ENCODE measurements around the gene ENKUR.
"Not testable (repeated sequence)": the region's sequence is repeated elsewhere in the genome, so short reads cannot be mapped to it uniquely, and the experiment has no call there.

Gene ENKUR

DNA sequence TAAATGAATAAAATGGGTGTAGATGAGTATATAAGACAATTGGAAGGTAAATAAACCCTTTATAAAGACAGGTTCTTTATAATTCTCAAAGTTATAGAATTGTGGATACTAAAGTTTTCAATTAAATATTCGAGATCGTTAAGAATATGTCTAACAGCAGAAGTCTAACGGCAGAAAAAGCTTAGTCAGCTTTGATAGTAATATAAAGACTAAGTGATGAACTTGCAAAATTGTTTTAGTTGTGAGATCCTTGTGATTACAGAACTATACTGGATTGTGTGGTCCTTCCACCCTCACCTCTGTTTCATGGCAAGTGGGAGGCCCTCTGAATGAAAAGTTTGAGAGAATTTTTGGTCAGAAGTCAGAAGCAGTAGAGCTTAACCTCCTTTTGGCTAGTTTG is 2.7 kb upstream of the ENKUR start:
- DNase-seq: no peak

DNA sequence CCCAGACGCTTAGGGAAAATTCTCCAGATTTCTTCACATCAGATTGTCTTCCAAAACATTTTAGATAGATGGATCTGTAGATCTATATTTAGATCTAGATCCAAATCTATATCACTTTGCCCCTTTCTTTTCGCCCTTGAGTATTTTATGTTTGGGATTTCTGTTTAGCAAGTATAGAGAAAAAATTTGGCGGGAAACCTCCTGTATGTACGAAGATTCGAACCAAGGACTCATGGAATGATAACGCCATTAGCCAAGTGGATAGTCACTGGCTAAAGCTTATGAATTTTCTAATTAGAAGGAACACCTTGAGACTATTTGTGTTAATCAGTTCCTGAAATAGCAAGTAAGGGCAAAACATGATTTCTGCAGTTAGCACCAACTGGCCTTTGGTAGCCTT is 1.7 kb upstream of the ENKUR start:
- no peak for DNase-seq

DNA sequence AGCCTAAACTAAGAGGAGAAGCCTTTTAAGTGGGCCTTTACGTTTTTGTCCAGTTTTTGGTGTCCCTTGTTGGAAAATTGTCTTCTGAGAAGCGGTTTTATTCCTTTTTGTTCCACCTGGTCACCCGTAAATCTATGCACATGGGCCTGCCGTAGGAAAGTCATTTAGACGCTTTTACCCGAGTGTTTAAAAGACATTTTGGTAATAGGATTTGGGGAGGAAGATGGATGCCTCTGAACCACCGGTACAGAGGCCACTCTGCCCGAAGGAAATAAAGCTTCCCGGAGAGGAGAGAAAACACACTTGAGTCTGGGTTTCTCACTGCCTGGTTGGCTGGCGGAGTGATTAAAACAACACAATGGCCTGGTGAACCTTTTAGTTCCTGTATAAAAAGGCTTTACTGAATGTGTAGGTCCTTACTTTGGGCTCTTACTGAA is 1.2 kb upstream of the ENKUR start:
- no peak for DNase-seq

DNA sequence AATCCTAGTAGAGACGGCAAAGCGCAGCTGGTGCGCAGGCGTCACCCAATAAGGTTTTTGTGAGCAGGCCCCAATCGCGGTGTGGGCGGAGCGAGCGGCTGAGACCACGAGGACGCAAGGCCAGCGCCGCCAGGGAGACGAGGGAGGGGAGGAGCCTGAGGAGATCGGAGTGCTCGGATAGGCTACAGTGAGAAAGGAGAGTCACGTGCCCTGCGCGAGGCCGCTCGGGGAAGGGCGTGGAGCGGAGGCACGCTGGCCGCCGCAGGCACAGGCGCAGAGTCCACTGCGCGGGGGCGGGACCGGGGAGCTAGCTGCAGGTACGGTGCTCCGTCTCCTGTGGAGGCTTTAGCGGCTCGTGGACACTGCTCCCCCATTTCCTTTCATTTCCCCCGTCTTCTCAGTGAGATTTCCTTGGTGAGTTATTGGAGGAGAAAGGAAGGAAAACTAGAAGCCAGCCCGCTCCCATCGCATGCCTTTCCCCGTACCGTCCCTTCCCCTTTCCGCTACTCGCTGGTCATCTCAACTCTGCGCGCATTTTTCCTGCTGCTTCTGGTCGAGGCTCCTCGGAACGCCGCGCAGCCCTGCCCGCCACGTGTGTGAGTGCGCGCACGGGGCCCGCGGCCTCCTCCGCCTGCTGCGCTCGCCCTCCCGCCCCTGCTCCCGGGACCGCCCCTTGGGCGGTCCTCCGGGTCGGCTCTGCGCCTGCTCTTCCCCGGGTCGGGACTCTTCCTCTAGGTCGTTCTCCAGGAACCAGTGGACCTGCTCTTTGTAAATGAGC is 607 bp upstream of the ENKUR start, which contains the start of gene THNSL1:
Gene THNSL1, plus strand, starts transcription at position 237 of the 778 bp plus-strand sequence. CDS start 6,612 bp downstream, outside the sequence.
- peak; percentile 89 for DNase-seq

DNA sequence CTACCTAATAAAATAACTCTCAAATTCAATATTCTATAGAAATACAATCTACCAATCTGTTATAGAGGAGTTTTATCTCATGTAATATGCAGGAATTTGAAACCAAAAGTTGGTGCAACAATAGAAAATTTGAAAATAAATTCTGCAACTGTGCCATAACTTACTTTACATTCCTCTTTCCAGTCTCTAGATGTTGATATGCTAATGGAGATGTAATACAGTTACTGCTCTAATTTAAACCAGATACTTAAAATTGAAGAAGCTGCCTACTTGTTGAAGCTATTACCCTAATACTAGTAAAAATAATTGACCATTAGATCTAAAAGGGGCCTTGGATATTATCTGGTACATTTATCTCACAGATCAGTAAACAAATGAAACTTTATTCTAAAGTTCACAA is 1.4 kb downstream of the ENKUR start:
- no peak for DNase-seq

DNA sequence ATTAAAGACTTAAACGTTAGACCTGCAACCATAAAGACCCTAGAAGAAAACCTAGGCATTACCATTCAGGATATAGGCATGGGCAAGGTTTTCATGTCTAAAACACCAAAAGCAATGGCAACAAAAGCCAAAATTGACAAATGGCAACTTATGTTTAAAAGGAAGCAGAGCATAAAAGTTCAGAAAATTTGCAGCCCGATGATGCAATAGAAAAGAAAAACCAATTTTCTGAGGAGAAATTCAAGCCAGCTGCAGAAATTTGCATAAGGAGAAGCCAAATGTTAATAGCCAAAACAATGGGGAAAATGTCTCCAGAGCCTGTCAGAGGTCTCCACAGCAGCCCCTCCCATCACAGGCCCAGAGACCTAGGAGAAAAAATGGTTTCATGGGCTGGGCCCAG is 4.4 kb downstream of the ENKUR start:
- not testable (repeated sequence) for DNase-seq

DNA sequence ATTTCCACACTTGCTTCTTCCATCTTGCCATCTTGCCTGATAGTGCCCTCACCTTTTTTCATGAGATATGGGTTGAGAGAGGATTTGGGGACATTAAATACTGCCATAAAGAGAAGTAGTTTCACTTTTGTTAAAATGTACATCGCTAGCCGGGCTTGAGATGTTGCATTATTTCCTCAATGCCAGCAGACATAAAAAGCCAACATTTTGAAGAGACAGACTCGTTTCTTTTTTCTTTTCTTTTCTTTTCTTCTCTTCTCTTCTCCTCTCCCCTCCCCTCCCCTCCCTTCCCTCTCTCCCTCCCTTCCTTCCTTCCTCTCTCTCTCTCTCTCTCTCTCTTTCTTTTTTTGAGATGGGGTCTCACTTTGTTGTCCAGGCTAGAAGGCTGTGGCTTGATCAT is 17.9 kb downstream of the ENKUR start:
- no peak for DNase-seq

DNA sequence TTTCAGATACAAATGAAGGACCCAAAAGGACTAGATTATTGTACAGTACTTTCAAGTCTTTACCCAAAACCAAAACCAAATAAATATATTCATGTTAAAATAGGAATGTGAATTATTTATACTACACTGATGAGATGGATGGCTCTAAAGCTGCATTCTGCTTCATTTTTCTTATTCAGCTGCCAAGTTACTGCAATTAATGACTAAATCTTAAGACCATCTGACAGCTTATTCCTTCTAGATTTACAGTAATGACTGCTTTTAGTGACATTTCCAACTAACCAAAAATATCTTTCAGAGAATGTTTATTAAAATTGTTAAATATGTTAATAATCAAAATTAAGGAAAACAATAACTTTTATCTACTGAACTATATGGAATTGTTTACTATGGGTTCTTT is 20.9 kb downstream of the ENKUR start:
- DNase-seq: no peak

DNA sequence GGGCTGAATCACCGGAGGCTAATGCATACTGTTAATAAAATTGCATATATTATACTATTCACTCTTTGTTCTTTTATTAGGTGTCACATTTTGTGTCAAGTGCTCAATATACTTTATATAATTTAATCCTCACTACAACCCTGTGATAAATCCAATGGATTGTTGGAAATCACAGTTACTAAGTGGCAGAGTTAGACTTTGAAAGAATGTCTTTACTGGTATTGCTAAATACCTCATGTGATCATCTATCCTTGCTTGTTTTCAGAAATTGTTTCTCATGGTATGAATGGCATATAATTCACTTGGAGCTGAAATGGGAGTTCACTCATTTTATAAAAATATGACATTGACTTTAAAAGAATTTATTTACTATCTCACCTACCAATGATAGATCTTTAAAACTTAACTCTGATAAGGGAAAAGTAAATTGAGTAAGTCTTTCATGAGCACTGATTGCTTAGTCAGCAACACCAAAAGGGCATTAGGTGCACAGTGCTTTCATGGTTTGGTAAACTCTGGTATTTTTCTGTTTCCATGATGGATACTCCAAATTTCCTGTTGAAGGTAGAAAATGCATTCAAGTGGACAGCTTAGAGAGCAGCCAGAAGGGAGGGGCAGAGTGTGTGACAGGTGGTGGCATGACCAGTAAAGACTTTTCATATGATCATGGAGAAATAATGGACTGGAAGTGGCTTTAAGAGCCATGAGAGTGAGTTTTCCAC is 22.6 kb downstream of the ENKUR start:
- no peak for DNase-seq

DNA sequence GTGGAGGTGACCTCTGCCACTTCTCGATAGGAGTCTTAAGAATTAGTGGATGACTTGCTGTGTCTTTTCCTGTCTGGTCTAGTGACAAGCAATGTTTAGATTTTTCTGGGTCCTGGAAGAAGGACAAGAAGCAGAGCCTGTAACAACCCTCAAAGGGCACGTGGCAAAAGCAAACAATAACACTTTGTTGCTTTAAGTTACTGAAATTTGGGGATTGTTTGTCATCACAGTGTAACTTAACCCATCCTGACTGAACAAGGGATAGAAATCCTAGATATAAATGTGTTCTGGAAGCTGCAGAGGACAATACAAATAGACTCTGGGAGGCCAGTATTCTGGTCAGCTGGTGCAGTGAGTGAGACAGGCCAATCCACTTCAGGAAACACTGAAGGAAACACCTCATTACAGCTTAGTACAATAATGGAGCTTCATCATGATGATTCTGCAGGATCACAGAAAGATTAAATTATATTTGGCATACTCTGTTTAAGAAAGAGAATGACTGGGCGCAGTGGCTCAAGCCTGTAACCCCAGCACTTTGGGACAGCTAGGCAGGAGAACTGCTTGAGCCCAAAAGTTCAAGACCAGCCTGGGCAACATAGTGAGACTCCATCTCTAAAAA is 23.3 kb downstream of the ENKUR start:
- no peak for DNase-seq

DNA sequence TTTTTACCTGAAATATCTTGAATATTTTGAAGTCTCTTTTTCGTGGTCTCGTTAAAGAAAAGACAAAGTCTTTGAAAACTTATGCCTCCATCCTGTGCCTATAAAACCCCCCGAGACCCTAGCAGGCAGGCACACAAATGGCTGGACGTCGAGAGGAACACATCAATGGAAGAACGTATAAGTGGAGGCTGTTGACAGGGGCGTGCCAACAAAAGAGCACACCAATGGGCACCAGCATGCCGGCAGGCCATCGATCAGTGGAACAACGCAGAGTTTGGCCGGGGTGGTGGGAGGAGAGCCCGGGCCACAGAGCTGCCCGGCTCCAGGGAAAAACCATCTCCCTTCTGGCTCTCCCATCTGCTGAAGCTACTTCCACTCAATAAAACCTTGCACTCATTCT is 24.7 kb downstream of the ENKUR start:
- DNase-seq: no peak

DNA sequence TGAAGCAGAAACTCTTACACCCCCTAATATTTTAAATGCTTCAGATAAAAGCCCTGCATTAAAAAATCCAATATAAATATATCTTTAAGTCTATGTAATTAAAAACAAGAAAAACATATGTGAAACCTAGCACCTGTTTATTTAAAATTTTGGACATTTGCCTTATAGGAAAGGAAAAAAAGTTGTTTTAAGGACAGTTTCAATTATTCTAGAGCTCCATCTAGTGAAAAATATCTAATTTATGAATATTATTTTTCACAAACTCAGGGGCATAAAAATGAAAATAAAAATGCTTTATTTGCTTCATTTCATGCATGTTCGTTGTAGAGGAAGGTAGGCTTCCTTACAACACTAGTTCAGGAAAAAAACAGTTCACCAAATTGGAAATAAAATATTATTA is 26.1 kb downstream of the ENKUR start:
- DNase-seq: no peak

DNA sequence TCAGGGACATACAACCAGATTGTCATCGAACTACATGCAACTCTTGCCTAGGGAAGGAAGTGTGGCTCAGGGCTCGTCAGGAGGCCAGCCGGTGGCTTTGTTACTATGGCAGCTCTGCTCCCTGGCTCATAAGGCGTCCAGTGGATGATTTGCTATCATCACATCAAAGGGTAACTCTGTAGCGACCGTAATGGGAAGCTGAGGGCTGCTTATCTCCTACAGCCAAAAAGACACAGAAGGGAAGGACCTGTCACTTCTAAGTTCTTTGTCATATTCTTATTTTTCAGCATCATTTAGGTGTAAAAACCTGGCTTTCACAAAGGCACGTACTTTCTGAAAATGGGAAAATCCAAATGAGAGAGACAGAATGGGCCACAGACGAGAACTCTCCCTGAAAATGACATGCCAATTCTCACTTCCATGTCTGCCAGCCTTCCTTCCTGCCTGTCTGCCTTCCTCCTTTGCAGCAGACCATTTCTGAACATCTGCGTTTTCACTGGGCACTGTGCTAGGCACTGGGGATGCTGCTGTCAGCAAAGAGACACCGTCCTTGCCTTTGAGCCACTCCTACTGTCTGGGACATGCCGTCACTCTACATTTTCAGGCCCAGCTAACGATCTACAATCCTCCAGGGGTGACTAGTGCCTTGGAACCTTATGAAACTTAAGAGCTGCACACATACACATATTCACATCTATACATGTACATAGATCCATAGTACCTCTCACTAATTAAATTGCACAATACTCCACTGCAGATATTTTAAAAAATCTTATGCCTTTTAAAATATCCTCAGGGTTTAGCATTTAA is 26.9 kb downstream of the ENKUR start:
- DNase-seq: no peak

DNA sequence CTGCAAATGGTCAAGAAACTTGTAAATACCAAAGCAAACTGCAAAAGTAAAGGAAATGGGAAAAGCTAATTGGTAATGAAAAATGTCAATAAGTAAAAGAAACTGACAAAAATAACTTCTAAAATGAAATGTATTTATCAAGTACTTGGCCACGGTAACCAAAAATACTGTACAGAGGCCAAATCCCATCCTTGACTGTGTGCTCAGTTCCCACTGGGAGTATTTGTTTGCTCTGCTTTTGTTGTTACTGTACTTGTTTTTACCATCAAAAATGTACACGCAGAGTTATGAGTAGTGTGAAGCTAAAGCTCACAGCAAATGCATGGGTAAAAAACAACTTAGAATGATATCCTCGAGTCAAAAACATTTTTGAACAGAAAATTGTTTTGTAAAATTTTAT is 31.1 kb downstream of the ENKUR start:
- no peak for DNase-seq

DNA sequence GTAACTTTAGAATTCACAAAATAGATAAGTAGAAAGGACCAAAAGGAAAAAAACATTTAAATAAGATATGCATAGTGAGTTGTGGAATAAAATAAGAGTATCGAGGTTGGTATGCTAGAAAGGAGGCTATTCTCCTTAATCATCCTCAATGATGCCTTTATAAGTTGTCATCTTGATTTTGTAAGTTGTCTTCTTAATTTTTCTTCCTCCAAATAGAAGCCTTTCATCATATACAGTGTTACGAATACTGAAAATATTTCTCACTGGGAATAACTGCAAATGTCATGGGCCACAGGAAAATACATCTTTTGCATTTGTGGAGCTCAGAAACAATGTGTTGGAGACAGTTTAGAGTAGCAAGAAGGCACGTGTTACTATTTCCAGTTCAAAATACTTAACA is 32.0 kb downstream of the ENKUR start:
- DNase-seq: no peak

DNA sequence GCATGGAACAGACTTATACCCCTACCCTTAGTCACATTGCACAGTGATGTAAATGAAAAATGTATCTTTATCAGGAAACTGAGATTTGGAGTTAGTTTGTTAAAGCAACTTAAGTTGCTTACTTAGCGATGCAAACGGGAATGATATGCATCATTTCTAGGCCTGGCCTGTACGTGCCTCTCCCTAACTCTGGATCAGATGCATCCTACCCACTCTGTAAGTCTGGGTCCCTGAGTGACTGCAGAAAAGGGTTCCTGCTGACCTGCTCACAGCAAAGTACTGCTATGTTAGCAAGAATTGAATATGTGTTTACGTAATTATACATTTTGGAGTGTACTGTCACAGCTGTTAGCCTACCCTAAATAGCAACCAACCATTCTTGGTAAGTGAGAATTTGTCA is 32.8 kb downstream of the ENKUR start:
- DNase-seq: no peak

DNA sequence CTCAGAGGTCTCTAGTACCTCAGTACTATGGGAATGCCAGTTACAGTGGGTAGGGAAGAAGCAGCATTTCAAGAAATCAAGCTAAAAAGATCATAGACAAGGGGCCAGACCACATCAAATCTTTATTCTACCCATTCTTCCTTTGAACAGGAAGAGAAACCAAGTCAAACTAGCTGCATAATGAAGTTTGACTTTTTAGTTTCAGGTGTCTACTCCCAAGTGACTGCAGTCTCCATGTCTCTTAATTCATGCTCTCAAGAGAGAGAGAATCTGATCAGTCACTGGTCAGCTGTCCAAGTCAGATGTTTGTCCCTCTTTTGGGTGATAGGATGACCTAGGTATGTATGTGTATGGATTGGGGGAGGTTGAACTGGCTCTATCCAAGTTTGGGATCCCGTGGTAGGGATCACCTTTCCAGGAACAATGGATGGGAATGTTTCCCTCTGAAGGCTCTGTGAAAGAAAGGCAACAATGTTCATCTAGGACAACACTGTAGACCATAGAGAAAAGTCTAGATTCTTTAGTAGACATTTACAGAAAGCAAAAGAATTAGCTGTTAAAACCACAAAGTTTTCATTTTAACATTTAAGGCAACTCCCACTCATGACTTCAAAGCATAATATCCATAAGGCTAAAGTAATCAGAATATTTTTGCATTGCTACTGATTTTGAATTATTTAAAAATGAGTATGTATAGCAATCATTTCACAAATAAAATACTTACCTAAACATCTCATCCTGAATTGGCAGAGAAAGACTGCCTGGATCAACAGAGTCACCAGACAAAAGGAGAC is 33.4 kb downstream of the ENKUR start:
- no peak for DNase-seq

DNA sequence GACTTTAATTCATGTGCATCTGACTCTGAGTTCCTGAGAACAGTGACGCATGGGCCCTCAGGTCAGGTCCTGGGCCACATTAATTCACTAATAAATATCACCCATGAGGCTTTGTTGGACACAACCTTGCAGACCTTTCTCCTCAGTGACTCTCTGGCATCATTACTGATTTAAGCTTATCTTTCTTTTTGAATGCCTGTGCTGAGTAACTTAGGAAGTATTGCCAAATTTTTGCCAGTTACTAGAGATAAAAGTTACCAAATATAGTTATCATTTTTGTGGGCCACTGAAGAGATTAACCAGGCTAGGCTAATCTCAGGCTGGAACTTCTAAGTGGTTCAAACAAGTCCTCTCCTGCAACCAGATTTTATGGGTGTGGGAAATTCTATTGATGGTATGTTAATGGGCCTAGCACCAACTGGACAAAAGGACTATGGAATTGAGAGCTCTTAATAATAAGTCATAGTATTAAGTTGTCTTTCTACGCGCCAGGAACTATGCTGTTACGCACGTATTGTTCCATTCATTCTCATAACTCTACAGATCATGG is 34.7 kb downstream of the ENKUR start:
- no peak for DNase-seq

DNA sequence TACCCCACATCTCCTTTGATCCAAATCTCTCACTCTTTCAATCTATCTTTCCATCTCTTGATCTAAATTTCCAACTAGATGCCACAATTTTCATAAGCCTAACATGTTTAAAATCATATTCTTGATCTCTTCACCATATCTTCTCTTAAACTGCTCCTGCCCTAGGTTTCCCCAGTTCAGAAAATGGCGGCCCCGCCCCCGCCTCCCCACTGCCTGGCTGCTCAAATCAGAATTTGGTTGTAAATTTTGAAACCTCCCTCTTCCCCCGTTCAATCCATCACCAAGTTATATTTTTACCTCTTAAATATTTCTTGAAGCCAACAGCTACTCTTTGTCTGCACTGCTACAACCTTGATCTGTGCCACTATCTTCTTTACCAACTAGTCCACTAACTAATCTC is 36.3 kb downstream of the ENKUR start:
- DNase-seq: no peak

DNA sequence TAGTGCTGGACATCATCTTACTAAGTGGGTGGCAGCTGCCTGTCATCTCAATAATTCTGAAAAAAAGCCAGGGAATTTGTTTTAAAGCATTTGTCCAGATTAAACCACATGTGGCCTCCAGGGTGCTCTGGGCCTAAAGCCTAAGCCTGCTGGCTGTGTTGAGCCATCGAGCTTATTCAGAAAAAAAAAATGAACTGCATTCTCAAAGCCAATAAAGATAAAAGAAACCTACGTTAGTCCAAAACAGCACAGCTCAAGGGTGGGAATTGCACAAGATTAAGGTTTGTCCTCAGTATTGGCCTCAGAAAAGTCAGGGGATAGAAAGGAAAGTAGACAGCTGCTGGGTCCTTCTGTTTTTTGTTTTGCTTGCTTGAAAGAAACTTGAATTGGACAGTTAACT is 41.0 kb downstream of the ENKUR start:
- no peak for DNase-seq

DNA sequence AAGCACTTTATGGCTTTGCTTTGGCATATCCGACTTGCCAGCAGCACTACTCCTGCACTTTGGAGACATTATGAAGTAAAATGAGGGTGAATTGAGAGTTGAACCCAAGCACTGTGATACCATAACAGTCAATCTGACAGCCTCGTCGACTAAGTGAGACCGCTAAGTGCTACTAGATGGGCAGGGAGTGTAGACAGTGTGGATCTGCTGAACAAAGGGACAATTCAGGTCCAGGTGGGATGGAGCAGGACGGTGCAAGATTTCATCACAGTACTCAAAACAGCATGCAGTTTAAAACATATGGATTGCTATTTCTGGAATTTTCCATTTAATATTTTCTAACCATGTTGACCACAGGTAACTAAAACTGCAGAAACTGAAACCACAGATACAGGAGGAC is 42.8 kb downstream of the ENKUR start:
- no peak for DNase-seq

DNA sequence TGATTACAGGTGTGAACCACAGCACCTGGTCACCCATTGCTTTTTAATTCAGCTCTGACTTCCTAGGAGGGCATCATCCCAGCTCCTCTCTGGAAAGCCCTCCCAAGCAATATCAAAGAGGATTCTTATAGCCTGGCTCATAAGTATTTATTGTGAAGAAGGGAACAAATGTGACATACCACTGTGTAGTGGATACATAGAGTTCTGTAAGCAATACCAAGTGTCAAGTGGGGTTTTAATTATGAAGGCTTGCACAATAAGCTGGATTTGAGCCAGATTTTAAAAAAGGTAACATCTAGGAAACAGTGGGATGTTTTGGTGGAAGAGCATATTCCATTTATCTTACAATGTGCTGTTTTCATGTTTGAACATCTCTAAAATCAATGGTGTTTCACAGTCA is 44.6 kb downstream of the ENKUR start:
- no peak for DNase-seq
